ENCODE measurements around the gene KIF16B. TPM values are rescaled to one million over a fixed set of nuclear protein-coding genes. Genes with fewer than 3 reads are reported as not detected.

The KIF16B gene
- total RNA-seq, 6 experiments from 2014 or later, result 8.4 to 15.9 (median 11.7) TPM

GRCh38 chr20:16270989-16271388 lies 302.3 kb downstream of the KIF16B start:
- ATAC-seq (no peak), DNase-seq (no peak)
- WGBS (ENCODE audit: insufficient coverage, low coverage, low lambda C conversion rate, missing lambda C conversion rate), result 82% methylated on average over 4 of the region's 4 CpGs
- no peaks in the 10 kb centered on the region for H3K4me1 ChIP-seq
- H3K27ac ChIP-seq, result no peak overlapping the region
- intact Hi-C loops (cut with DNase I), result no loop called here
- H3K4me3 ChIP-seq, result no peak overlapping the region
- no peaks in the 10 kb centered on the region for H3K27me3 ChIP-seq
- H3K36me3 ChIP-seq, result no peaks in the 10 kb centered on the region
- no peaks in the 10 kb centered on the region for H3K9me3 ChIP-seq
- TF ChIP-seq CTCF (IDR thresholded peaks at IDR 0.05), result no peak
- TF ChIP-seq POLR2A (IDR thresholded peaks at IDR 0.05), result no peak

- no peaks in the 10 kb centered on the region for H3K9me3 ChIP-seq
- no peak for TF ChIP-seq POLR2A (IDR thresholded peaks at IDR 0.05)
- H3K36me3 ChIP-seq, result no peaks in the 10 kb centered on the region
- intact Hi-C loops (cut with DNase I), result no loop called here
- H3K4me3 ChIP-seq, result no peak overlapping the region
- no peak for ATAC-seq
- 85% methylated on average over 5 of the region's 6 CpGs for WGBS (ENCODE audit: insufficient coverage, low coverage, low lambda C conversion rate, missing lambda C conversion rate)
- no peak overlapping the region for H3K27ac ChIP-seq
- H3K4me1 ChIP-seq, result no peaks in the 10 kb centered on the region
- no peaks in the 10 kb centered on the region for H3K27me3 ChIP-seq
- DNase-seq, result no peak
Observed at GRCh38 chr20:16270314-16270931, 302.8 kb downstream of the KIF16B start.

GRCh38 chr20:16267526-16267925 lies 305.7 kb downstream of the KIF16B start:
- no peak for DNase-seq
- WGBS (ENCODE audit: insufficient coverage, low coverage, low lambda C conversion rate, missing lambda C conversion rate), result no CpG with 5 or more reads among the region's 4 CpGs
- no peaks in the 10 kb centered on the region for H3K27me3 ChIP-seq
- no peak overlapping the region for H3K27ac ChIP-seq
- H3K36me3 ChIP-seq, result no peaks in the 10 kb centered on the region
- intact Hi-C loops (cut with DNase I), result no loop called here
- no peaks in the 10 kb centered on the region for H3K4me1 ChIP-seq
- ATAC-seq, result no peak
- no peak for TF ChIP-seq CTCF (IDR thresholded peaks at IDR 0.05)
- no peak for TF ChIP-seq POLR2A (IDR thresholded peaks at IDR 0.05)
- no peaks in the 10 kb centered on the region for H3K9me3 ChIP-seq
- no peak overlapping the region for H3K4me3 ChIP-seq

- intact Hi-C loops (cut with DNase I), result no loop called here
- H3K4me1 ChIP-seq, result no peaks in the 10 kb centered on the region
- H3K4me3 ChIP-seq, result no peak overlapping the region
- no peaks in the 10 kb centered on the region for H3K9me3 ChIP-seq
- H3K27me3 ChIP-seq, result no peaks in the 10 kb centered on the region
- no peak overlapping the region for H3K27ac ChIP-seq
- 90% methylated on average over 2 of the region's 5 CpGs for WGBS (ENCODE audit: insufficient coverage, low coverage, low lambda C conversion rate, missing lambda C conversion rate)
- no peaks in the 10 kb centered on the region for H3K36me3 ChIP-seq
- DNase-seq (no peak), ATAC-seq (no peak)
- TF ChIP-seq CTCF (IDR thresholded peaks at IDR 0.05), result no peak
- TF ChIP-seq POLR2A (IDR thresholded peaks at IDR 0.05), result no peak
Observed at GRCh38 chr20:16265334-16265733, 307.9 kb downstream of the KIF16B start.

GRCh38 chr20:16263582-16263981 lies 309.7 kb downstream of the KIF16B start:
- no peak for TF ChIP-seq POLR2A (IDR thresholded peaks at IDR 0.05)
- no peak for TF ChIP-seq CTCF (IDR thresholded peaks at IDR 0.05)
- 40% methylated on average over 1 of the region's 2 CpGs for WGBS (ENCODE audit: insufficient coverage, low coverage, low lambda C conversion rate, missing lambda C conversion rate)
- intact Hi-C loops (cut with DNase I), result no loop called here
- DNase-seq (no peak), ATAC-seq (peak in 3 of 4 donors; percentile 45 to 61 (median 45))
- Histone ChIP-seq H3K9me3 (no peaks in the 10 kb centered on the region), H3K27ac (no peak overlapping the region), H3K4me1 (no peaks in the 10 kb centered on the region), H3K27me3 (no peaks in the 10 kb centered on the region), H3K4me3 (no peak overlapping the region), H3K36me3 (no peaks in the 10 kb centered on the region)
